ENCODE results near the gene TRIOBP. TPM values are rescaled to one million over a fixed set of nuclear protein-coding genes. Genes with fewer than 3 reads are reported as not detected.

TRIOBP gene
- total and polyA plus RNA-seq, 12 donors: 34.7 to 115 (median 82.4) TPM

DNA sequence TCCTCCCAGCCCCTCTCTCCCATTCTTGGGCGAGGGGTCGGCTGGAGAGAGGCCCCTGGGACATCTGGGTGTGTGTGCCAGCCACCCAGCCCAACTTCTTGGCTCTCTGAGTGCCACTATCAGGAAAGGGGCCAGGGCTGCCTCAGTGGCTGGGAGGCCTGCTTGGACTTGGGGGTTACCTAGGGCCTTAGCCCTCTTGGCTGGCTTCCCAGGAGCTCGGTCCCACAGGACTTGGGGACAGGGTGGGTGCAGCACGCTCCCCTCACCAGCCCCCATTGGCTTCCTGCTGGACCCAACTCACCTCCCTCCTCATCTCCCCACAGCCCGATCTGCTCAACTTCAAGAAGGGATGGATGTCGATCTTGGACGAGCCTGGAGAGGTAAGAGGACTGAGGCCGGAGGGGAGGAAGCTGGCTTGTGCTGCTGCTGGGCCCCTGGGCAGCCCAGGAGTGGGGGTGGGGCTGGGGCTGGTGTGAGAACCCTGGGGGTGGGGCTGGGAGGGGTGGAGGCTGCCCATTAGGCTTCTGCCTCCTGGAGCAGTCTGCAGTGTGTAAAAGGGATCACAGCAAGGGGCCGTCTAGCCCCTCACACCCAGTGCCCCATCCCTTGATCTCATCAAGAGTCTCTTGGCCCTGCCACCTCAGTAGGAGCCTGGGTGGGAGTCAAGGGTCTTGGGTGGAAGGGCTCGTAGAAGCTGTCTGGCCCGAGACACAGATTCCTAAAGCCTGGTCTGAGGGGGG is 54.8 kb downstream of the TRIOBP start:
- DNase-seq (no peak), ATAC-seq (no peak)
- peak overlapping the region; percentile 86 to 100 (median 99) for H3K27ac ChIP-seq
- H3K27me3 ChIP-seq: no peaks in the 10 kb centered on the region
- peaks cover 51 to 85% (median 78%) of the 10 kb centered on the region in 9 donors for H3K4me1 ChIP-seq
- TF ChIP-seq, protein P1, sequence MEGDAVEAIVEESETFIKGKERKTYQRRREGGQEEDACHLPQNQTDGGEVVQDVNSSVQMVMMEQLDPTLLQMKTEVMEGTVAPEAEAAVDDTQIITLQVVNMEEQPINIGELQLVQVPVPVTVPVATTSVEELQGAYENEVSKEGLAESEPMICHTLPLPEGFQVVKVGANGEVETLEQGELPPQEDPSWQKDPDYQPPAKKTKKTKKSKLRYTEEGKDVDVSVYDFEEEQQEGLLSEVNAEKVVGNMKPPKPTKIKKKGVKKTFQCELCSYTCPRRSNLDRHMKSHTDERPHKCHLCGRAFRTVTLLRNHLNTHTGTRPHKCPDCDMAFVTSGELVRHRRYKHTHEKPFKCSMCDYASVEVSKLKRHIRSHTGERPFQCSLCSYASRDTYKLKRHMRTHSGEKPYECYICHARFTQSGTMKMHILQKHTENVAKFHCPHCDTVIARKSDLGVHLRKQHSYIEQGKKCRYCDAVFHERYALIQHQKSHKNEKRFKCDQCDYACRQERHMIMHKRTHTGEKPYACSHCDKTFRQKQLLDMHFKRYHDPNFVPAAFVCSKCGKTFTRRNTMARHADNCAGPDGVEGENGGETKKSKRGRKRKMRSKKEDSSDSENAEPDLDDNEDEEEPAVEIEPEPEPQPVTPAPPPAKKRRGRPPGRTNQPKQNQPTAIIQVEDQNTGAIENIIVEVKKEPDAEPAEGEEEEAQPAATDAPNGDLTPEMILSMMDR (IDR thresholded peaks at IDR 0.05): no peak
- no peaks in the 10 kb centered on the region for H3K9me3 ChIP-seq
- peaks cover 0 to 55% (median 19%) of the 10 kb centered on the region in 9 donors for H3K36me3 ChIP-seq
- 38 to 39% methylated on average over 11 of the region's 11 CpGs for WGBS, 2 donors
- peak overlapping the region in 3 of 10 donors; percentile 1 to 11 (median 11) for H3K4me3 ChIP-seq
- intact Hi-C loops (cut with DNase I): loop anchor here in 2 of 10 donors (2.0 to 10.0 kb wide), 2 partner anchors 53 to 77 kb away; partner anchors contain the start of genes GCAT (in 2 of the 2) and LGALS1 (in 1 of the 2)

DNA sequence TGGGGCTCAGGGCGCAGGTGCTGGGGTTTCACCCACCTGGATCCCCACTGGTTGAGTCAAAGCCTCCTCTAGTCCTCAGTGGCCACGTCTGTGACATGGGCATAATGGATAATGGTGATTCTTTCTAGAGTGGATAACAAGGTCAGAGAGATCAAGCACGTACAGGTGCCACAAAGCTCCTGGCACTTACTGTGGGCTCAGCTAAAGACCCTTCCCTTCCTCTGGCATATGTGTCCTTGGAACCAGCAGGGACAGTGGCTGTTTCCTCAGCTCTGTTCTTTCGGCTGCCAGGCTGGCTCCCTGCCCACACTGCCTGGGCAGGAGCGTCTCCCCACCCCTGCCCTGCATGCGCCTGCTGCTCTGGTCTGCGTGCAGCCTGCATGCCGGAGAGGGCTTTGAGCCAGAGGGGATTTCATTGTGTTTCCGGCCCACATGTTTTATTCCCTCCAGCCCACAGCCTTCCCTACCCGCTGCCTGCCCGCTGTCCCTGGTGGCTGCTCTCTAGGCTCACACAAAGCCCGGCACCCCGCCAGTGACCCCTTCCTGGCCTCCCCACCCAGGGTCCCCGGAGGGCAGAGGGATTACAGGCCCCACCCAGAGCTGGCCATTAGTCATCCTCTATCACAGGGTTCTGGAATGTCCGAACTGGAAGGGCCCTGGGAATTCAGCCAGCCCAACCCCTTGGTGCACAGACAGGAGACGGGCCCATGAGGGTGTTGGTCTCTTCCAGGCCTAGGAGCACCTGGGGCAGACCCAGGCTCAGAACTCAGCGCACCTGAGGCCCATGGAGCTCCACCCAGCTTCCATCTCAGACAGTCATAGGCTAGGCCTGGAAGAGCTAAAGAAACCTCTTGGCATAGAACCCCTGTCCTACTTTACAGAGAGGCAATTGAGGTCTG is 55.6 kb downstream of the TRIOBP start:
- peak overlapping the region in 3 of 10 donors; percentile 1 to 11 (median 11) for H3K4me3 ChIP-seq
- 12 to 21% methylated on average over 17 of the region's 17 CpGs for WGBS, 2 donors

DNA sequence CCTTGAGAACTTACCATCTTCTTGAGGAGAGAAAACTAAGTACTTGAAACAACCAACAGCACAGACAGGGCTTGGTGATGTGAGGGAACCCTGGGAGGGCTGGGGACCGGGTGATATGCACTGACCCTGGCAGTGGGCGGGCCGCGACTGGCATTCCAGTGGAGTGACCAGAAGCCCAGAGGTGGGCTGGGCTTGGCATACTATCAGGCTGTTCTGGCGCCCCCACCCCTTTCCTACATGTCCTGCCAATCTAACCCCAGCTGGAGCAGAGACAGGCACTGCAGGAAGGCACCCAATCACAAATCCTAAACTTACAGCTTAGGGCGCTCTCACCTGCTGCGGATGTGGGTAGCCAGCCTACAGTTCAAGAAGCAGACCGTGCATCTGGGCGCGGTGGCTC is 56.9 kb downstream of the TRIOBP start:
- intact Hi-C loops (cut with DNase I): loop anchor here in 2 of 10 donors (2.0 to 10.0 kb wide), 2 partner anchors 51 to 79 kb away; partner anchors contain the start of genes GCAT (in 2 of the 2) and LGALS1 (in 1 of the 2)
- Histone ChIP-seq H3K27ac (peak overlapping the region in 9 of 10 donors; percentile 98 to 100 (median 99)), H3K4me3 (no peak overlapping the region), H3K4me1 (peaks cover 40 to 74% (median 59%) of the 10 kb centered on the region in 9 donors), H3K27me3 (no peaks in the 10 kb centered on the region), H3K36me3 (peaks cover 6 to 76% (median 36%) of the 10 kb centered on the region in 9 donors), H3K9me3 (no peaks in the 10 kb centered on the region)
- ATAC-seq: peak in 1 of 8 donors; percentile 25
- 68 to 74% methylated on average over 10 of the region's 10 CpGs for WGBS, 2 donors
- DNase-seq: no peak
- TF ChIP-seq, protein P1 (IDR thresholded peaks at IDR 0.05): no peak

More for the DNA sequence above, 55.6 kb downstream of the TRIOBP start:
- Histone ChIP-seq H3K36me3 (peaks cover under 1 to 63% (median 23%) of the 10 kb centered on the region in 9 donors), H3K27me3 (no peaks in the 10 kb centered on the region), H3K9me3 (no peaks in the 10 kb centered on the region), H3K27ac (peak overlapping the region; percentile 86 to 100 (median 99)), H3K4me1 (peaks cover 51 to 77% (median 72%) of the 10 kb centered on the region in 9 donors)
- DNase-seq (peak; percentile 92 to 94), ATAC-seq (peak; percentile 69 to 89 (median 84))
- TF ChIP-seq, protein P1 (IDR thresholded peaks at IDR 0.05): peak in 6 of 9 donors; percentile 6 to 35 (median 16)
- intact Hi-C loops (cut with DNase I): loop anchor here in 2 of 10 donors (2.0 to 10.0 kb wide), 2 partner anchors 52 to 78 kb away; partner anchors contain the start of genes GCAT (in 2 of the 2) and LGALS1 (in 1 of the 2)
